GM12865 (cell line): Measurements from ENCODE around the gene TOX3.

Source experiments
- DNase-seq: peaks from one replicate; pipeline ENCODE4 v3.0.0; 2010; ENCODE audit warnings: low read depth
- H3K4me3 ChIP-seq: 2 replicates; pipeline ENCODE4 v1.5.1; 2011; ENCODE audit warnings: mild to moderate bottlenecking, low read depth, low read length, control low read depth
- CTCF ChIP-seq: IDR thresholded peaks from 2 replicates; pipeline ENCODE4 v1.5.1; 2011; ENCODE audit warnings: low read length, control low read depth, low read depth, inconsistent platforms; ENCODE audit not compliant: insufficient read depth; ENCODE audit errors: missing control alignments

Gene TOX3

GRCh38 chr16:52539191-52539590, 7.8 kb downstream of the TOX3 start:
- DNase-seq: no peak
- TF ChIP-seq CTCF: no peak
- H3K4me3 ChIP-seq: no peak overlapping the region

GRCh38 chr16:52538511-52538910, 8.4 kb downstream of the TOX3 start:
- no peak for TF ChIP-seq CTCF
- H3K4me3 ChIP-seq: no peak overlapping the region
- no peak for DNase-seq

GRCh38 chr16:52537516-52537915, 9.4 kb downstream of the TOX3 start:
- no peak for DNase-seq
- TF ChIP-seq CTCF: no peak
- H3K4me3 ChIP-seq: no peak overlapping the region

GRCh38 chr16:52535076-52535475, 11.9 kb downstream of the TOX3 start:
- TF ChIP-seq CTCF: no peak
- DNase-seq: no peak
- H3K4me3 ChIP-seq: no peak overlapping the region

GRCh38 chr16:52533296-52533695, 13.6 kb downstream of the TOX3 start:
- no peak overlapping the region for H3K4me3 ChIP-seq
- DNase-seq: no peak
- no peak for TF ChIP-seq CTCF

GRCh38 chr16:52532384-52532783, 14.6 kb downstream of the TOX3 start:
- no peak for DNase-seq
- H3K4me3 ChIP-seq: no peak overlapping the region
- TF ChIP-seq CTCF: no peak

GRCh38 chr16:52529226-52529625, 17.7 kb downstream of the TOX3 start:
- TF ChIP-seq CTCF: no peak
- DNase-seq: no peak

More at GRCh38 chr16:52529226-52529625, 17.7 kb downstream of the TOX3 start:
- H3K4me3 ChIP-seq: no peak overlapping the region
